Dermis microvascular lymphatic vessel endothelial cell (primary cell): ENCODE data around the gene HEATR5A. TPM values are rescaled to one million over a fixed set of nuclear protein-coding genes. Genes with fewer than 3 reads are reported as not detected.
"Not testable (repeated sequence)": the region's sequence is repeated elsewhere in the genome, so short reads cannot be mapped to it uniquely, and the experiment has no call there.

ENCODE experiments used
- DNase-seq, 2 donors: peaks; one replicate each; pipeline versions ENCODE4 v3.0.0 to v3.0.0-alpha.2; 2010; ENCODE audit warnings: low read depth in 2 of 2
- total RNA-seq: library from RNA; depleted of rRNA; stranded (reverse); fragments of >200 nt; gene quantifications from 2 replicates; pipeline ENCODE4 v1.2.1, GENCODE V29; 2014

Gene HEATR5A
- total RNA-seq, 1 donor from 2014 or later = 28.8 TPM

- DNase-seq = not testable (repeated sequence)
These were observed 162.6 kb downstream of the HEATR5A start for GRCh38 chr14:31257554-31258426.

GRCh38 chr14:31257244-31257553, 163.2 kb downstream of the HEATR5A start:
- no peak for DNase-seq

- no peak for DNase-seq
These were observed 163.7 kb downstream of the HEATR5A start for GRCh38 chr14:31256534-31257243.

- DNase-seq = not testable (repeated sequence)
These were observed 164.4 kb downstream of the HEATR5A start for GRCh38 chr14:31255918-31256317.

GRCh38 chr14:31255286-31255685, 165.1 kb downstream of the HEATR5A start:
- DNase-seq = no peak

GRCh38 chr14:31253746-31254471, 166.4 kb downstream of the HEATR5A start:
- DNase-seq = no peak

GRCh38 chr14:31252865-31253264, 167.5 kb downstream of the HEATR5A start:
- DNase-seq = no peak

GRCh38 chr14:31251028-31251958, 169.1 kb downstream of the HEATR5A start:
- no peak for DNase-seq

GRCh38 chr14:31244626-31245025, 175.7 kb downstream of the HEATR5A start:
- DNase-seq = no peak

GRCh38 chr14:31243860-31244259, 176.5 kb downstream of the HEATR5A start:
- no peak for DNase-seq

- DNase-seq = not testable (repeated sequence)
These were observed 178.0 kb downstream of the HEATR5A start for GRCh38 chr14:31242161-31242940.

Other genes starting within 250 kb of the HEATR5A start
- 257 and 258 TPM in 2 replicates for gene HECTD1, start 212.8 kb downstream of the HEATR5A start, total RNA-seq
- 20.6 and 24.6 TPM in 2 replicates for gene DTD2, start 37.0 kb upstream of the HEATR5A start, total RNA-seq
- gene GPR33, start 67.5 kb upstream of the HEATR5A start, total RNA-seq = not detected in 2 replicates
- gene NUBPL, start 140.9 kb upstream of the HEATR5A start, total RNA-seq = 4.0 and 4.7 TPM in 2 replicates